GM18868 (cell line): ENCODE results near the gene UXS1.

Source experiments
- ATAC-seq: cut with Tn5 transposase; IDR thresholded peaks from one replicate; pipeline ENCODE4 v1.9.1; 2021; ENCODE audit warnings: mild to moderate bottlenecking, moderate library complexity; ENCODE audit not compliant: unreplicated experiment

The UXS1 gene

GRCh38 chr2:106054880-106055655 lies 139.0 kb downstream of the UXS1 start:
- ATAC-seq: no peak

GRCh38 chr2:106054321-106054720 lies 139.8 kb downstream of the UXS1 start:
- no peak for ATAC-seq

GRCh38 chr2:106053581-106053980 lies 140.5 kb downstream of the UXS1 start:
- ATAC-seq: no peak

GRCh38 chr2:106053116-106053515 lies 141.0 kb downstream of the UXS1 start:
- ATAC-seq: no peak

GRCh38 chr2:106044859-106045258 lies 149.2 kb downstream of the UXS1 start:
- no peak for ATAC-seq

GRCh38 chr2:106044021-106044420 lies 150.1 kb downstream of the UXS1 start:
- ATAC-seq: no peak
